HEK293T (cell line): ENCODE measurements around the gene MAMLD1.

ENCODE experiments used
- BHLHE40 ChIP-seq: fragments of 450-650 bp; IDR thresholded peaks from 2 replicates; pipeline ENCODE4 v1.6.1; 2016; ENCODE audit warnings: mild to moderate bottlenecking, moderate library complexity, borderline replicate concordance
- ELF4 ChIP-seq: fragments of 450-650 bp; IDR thresholded peaks from 2 replicates; pipeline ENCODE4 v1.6.1; 2017; ENCODE audit warnings: antibody characterized with exemption
- FOXA1 ChIP-seq: fragments of 450-650 bp; IDR thresholded peaks from 2 replicates; pipeline ENCODE4 v1.6.1; 2016; ENCODE audit warnings: mild to moderate bottlenecking
- FOXK2 ChIP-seq: fragments of 450-650 bp; IDR thresholded peaks from 2 replicates; pipeline ENCODE4 v1.6.1; 2016; ENCODE audit warnings: mild to moderate bottlenecking
- FOXM1 ChIP-seq: fragments of 450-650 bp; IDR thresholded peaks from 2 replicates; pipeline ENCODE4 v1.6.1; 2017; ENCODE audit warnings: mild to moderate bottlenecking, borderline replicate concordance
- HDGF ChIP-seq: fragments of 450-650 bp; IDR thresholded peaks from 2 replicates; pipeline ENCODE4 v1.6.1; 2017; ENCODE audit warnings: antibody characterized with exemption, borderline replicate concordance
- LEF1 ChIP-seq: fragments of 450-650 bp; IDR thresholded peaks from 2 replicates; pipeline ENCODE4 v1.6.1; 2017; ENCODE audit warnings: mild to moderate bottlenecking, borderline replicate concordance
- SP1 ChIP-seq: fragments of 450-650 bp; IDR thresholded peaks from 2 replicates; pipeline ENCODE4 v1.6.1; 2017
- SUZ12 ChIP-seq: fragments of 450-650 bp; IDR thresholded peaks from 2 replicates; pipeline ENCODE4 v1.6.1; 2016; ENCODE audit warnings: mild to moderate bottlenecking
- ZNF384 ChIP-seq: fragments of 450-650 bp; IDR thresholded peaks from 2 replicates; pipeline ENCODE4 v1.6.1; 2016

- TF ChIP-seq BHLHE40, result no peak
- TF ChIP-seq SP1, result no peak
- no peak for TF ChIP-seq SUZ12
- TF ChIP-seq FOXM1, result no peak
- TF ChIP-seq FOXA1, result no peak
- no peak for TF ChIP-seq HDGF
- no peak for TF ChIP-seq LEF1
- no peak for TF ChIP-seq ZNF384
- TF ChIP-seq FOXK2, result no peak
- TF ChIP-seq ELF4, result no peak
Measured at GRCh38 chrX:150542846-150543229, 179.7 kb downstream of the MAMLD1 start.
